Ovary (tissue), 9 donors: Measurements from ENCODE around the gene ALDH1L2. TPM values are rescaled to one million over a fixed set of nuclear protein-coding genes. Genes with fewer than 3 reads are reported as not detected.

Source experiments
- DNase-seq, 5 donors: peaks; one replicate each; pipeline ENCODE4 v3.0.0-alpha.2; 2019 to 2020
- H3K27ac ChIP-seq, 2 donors: fragments of 200-600 bp; one replicate each; pipeline versions ENCODE4 v1.5.1 to v1.8.0; 2019 to 2022
- H3K27me3 ChIP-seq: fragments of 200-600 bp; one replicate; pipeline ENCODE4 v1.8.0; 2022
- H3K36me3 ChIP-seq: fragments of 200-600 bp; sonication (generic); one replicate; pipeline ENCODE4 v1.5.1; 2019
- H3K4me1 ChIP-seq: one replicate; pipeline ENCODE4 v1.8.1; 2013; ENCODE audit warnings: mild to moderate bottlenecking, moderate library complexity; ENCODE audit not compliant: insufficient read depth
- H3K4me3 ChIP-seq: fragments of 200-600 bp; sonication (generic); one replicate; pipeline ENCODE4 v1.5.1; 2017
- H3K9me3 ChIP-seq, 2 donors: fragments of 200-600 bp in 1 of 2; sonication (generic) in 1 of 2; one replicate each; pipeline versions ENCODE4 v1.5.1 to v1.8.1; 2013 to 2019; ENCODE audit warnings: mild to moderate bottlenecking in 1 of 2, moderate library complexity in 1 of 2
- CTCF ChIP-seq, 3 donors: fragments of 450-650 bp in 2 of 3; fragments of 200-600 bp in 1 of 3; IDR thresholded peaks; one replicate each; pipeline versions ENCODE4 v1.5.1 to v1.8.0; 2016 to 2022; ENCODE audit warnings: antibody characterized with exemption in 3 of 3, mild to moderate bottlenecking in 1 of 3
- EP300 ChIP-seq: sonication (generic); formaldehyde crosslinking; IDR thresholded peaks from one replicate; pipeline ENCODE4 v1.6.1; 2017; ENCODE audit warnings: antibody characterized with exemption
- POLR2A ChIP-seq: fragments of 450-650 bp; IDR thresholded peaks from one replicate; pipeline ENCODE4 v1.6.1; 2017; ENCODE audit warnings: antibody characterized with exemption, mild to moderate bottlenecking, moderate library complexity
- WGBS, 3 donors: extraction: QIAGEN DNeasy Blood & Tissue Kit in 1 of 3; methylation state at CpG; one replicate each; pipeline versions ENCODE4 v1.1.5 to v1.1.7; 2013 to 2017; 5-methylcytosine and 5-hydroxymethylcytosine counted together
- intact Hi-C, 4 donors: fragments of 100-400 bp; cut with DNase I; formaldehyde crosslinking; loops; one replicate each; pipeline versions ENCODE4 v1.11.0 to v1.15.1; 2022 to 2023
- polyA plus RNA-seq, 2 donors: library from polyadenylated mRNA; stranded (reverse); fragments of 200-250 nt in 1 of 2; fragments of 350-450 nt in 1 of 2; fragmentation: Illumina TruSeq in 1 of 2; extraction: RNeasy Lipid Tissue Mini Kit (QIAGEN cat#74804) in 1 of 2; gene quantifications; one replicate each; pipeline ENCODE4 v1.2.3, GENCODE V29; 2013 to 2014
- total RNA-seq, 7 donors: library from RNA; depleted of rRNA in 2 of 7; stranded (reverse); fragments of >200 nt in 2 of 7; fragmentation: NEBNext Ultra II Directional in 3 of 7; extraction: Animal tissue kit (Norgen Biotek cat#: 25700) in 3 of 7; gene quantifications; one replicate each; pipeline versions ENCODE4 v1.1.0 to v1.2.4, GENCODE V29; 2016 to 2023
- donor health status: DM: no; HTN: no; CAD: no; lungs with moderate emphysema.
- donor health status: DM: no; HTN: no; CAD: no.
- donor health status: Bipolar disorder and iron deficiency.
- donor health status: DM: yes; HTN: yes; CAD: no.
- donor health status: DM: no; HTN: no; CAD: no.
- donor health status: DM: yes; HTN: yes; CAD: no.

ALDH1L2 gene
- total and polyA plus RNA-seq, 9 donors, result 0.38 to 36.4 (median 1.3) TPM

GRCh38 chr12:105014603-105015002 is 69.7 kb downstream of the ALDH1L2 start:
- H3K36me3 ChIP-seq, result no peaks in the 10 kb centered on the region
- 41 to 55% (median 52%) methylated on average over 2 of the region's 2 CpGs for WGBS, 3 donors
- H3K4me3 ChIP-seq, result no peak overlapping the region
- TF ChIP-seq POLR2A (no peak), CTCF (IDR thresholded peaks at IDR 0.05) (no peak), EP300 (no peak)
- no peaks in the 10 kb centered on the region for H3K27me3 ChIP-seq
- intact Hi-C loops, result no loop called here
- DNase-seq, result no peak
- H3K4me1 ChIP-seq, result no peaks in the 10 kb centered on the region
- no peak overlapping the region for H3K27ac ChIP-seq
- H3K9me3 ChIP-seq, result no peaks in the 10 kb centered on the region

- no peaks in the 10 kb centered on the region for H3K36me3 ChIP-seq
- intact Hi-C loops, result no loop called here
- whole genome bisulfite sequencing, 3 donors, result 92 to 97% (median 94%) methylated on average over 9 of the region's 9 CpGs
- H3K27ac ChIP-seq, result no peak overlapping the region
- no peak overlapping the region for H3K4me3 ChIP-seq
- H3K9me3 ChIP-seq, result no peaks in the 10 kb centered on the region
- H3K27me3 ChIP-seq, result no peaks in the 10 kb centered on the region
- TF ChIP-seq EP300, result no peak
- TF ChIP-seq POLR2A, result no peak
- no peak for TF ChIP-seq CTCF (IDR thresholded peaks at IDR 0.05)
- DNase-seq, result no peak
- H3K4me1 ChIP-seq, result no peaks in the 10 kb centered on the region
Measured at GRCh38 chr12:105013892-105014291, 70.4 kb downstream of the ALDH1L2 start.

- intact Hi-C loops, result no loop called here
- Histone ChIP-seq H3K27me3 (no peaks in the 10 kb centered on the region), H3K4me1 (no peaks in the 10 kb centered on the region), H3K36me3 (no peaks in the 10 kb centered on the region), H3K27ac (no peak overlapping the region), H3K4me3 (no peak overlapping the region), H3K9me3 (no peaks in the 10 kb centered on the region)
- no peak for DNase-seq
- TF ChIP-seq POLR2A, result no peak
- TF ChIP-seq EP300, result no peak
- TF ChIP-seq CTCF (IDR thresholded peaks at IDR 0.05), result no peak
Measured at GRCh38 chr12:105001476-105001875, 82.8 kb downstream of the ALDH1L2 start.

- Histone ChIP-seq H3K27ac (no peak overlapping the region), H3K4me1 (no peaks in the 10 kb centered on the region), H3K4me3 (no peak overlapping the region), H3K27me3 (no peaks in the 10 kb centered on the region), H3K9me3 (no peaks in the 10 kb centered on the region), H3K36me3 (no peaks in the 10 kb centered on the region)
- intact Hi-C loops, result no loop called here
- no peak for TF ChIP-seq POLR2A
- TF ChIP-seq EP300, result no peak
- TF ChIP-seq CTCF (IDR thresholded peaks at IDR 0.05), result no peak
- DNase-seq, result no peak
- 75 to 92% (median 91%) methylated on average over 7 of the region's 7 CpGs for WGBS, 3 donors
Measured at GRCh38 chr12:104999347-104999685, 84.9 kb downstream of the ALDH1L2 start.
